ENCODE data around the gene KRT71. TPM values are rescaled to one million over a fixed set of nuclear protein-coding genes. Genes with fewer than 3 reads are reported as not detected.
A peak's percentile ranks its signal among the peaks of the same experiment; 100 is the strongest.
"Not testable (repeated sequence)": the region's sequence is repeated elsewhere in the genome, so short reads cannot be mapped to it uniquely, and the experiment has no call there.

The KRT71 gene
- not detected for polyA plus RNA-seq (ENCODE audit: insufficient read length)
- long read RNA-seq, donor 1 = 0 reads
- long read RNA-seq, donor 2 = 0 reads
- long read RNA-seq, donor 3 = 0 reads
- long read RNA-seq, donor 4 = 0 reads
- long read RNA-seq, donor 5 = 0 reads
- long read RNA-seq, donor 6 = 0 reads
- long read RNA-seq, donor 7 = 0 reads
- long read RNA-seq, donor 8 = 0 reads

- DNase-seq = no peak
These were observed at the start of gene KRT71 for GRCh38 chr12:52552681-52553195. Gene KRT71 (minus strand): TSS chr12:52553145. CDS start chr12:52553077, 68 bp downstream.

GRCh38 chr12:52602552-52602951 lies 49.6 kb upstream of the KRT71 start:
- DNase-seq = no peak

- DNase-seq = no peak
These were observed 48.7 kb upstream of the KRT71 start for GRCh38 chr12:52601671-52602070.

- no peak for DNase-seq
These were observed 48.1 kb upstream of the KRT71 start, which contains the start of gene KRT72 for GRCh38 chr12:52600941-52601481. Gene KRT72 (minus strand): TSS chr12:52601463. CDS start chr12:52601452, 11 bp downstream.

GRCh38 chr12:52600475-52600874 lies 47.5 kb upstream of the KRT71 start:
- no peak for DNase-seq

GRCh38 chr12:52600071-52600470 lies 47.1 kb upstream of the KRT71 start:
- DNase-seq = no peak

GRCh38 chr12:52598966-52599365 lies 46.0 kb upstream of the KRT71 start:
- DNase-seq = no peak

GRCh38 chr12:52594237-52594636 lies 41.3 kb upstream of the KRT71 start:
- not testable (repeated sequence) for DNase-seq

GRCh38 chr12:52591521-52591920 lies 38.6 kb upstream of the KRT71 start:
- DNase-seq = no peak

GRCh38 chr12:52590021-52590420 lies 37.1 kb upstream of the KRT71 start:
- DNase-seq = no peak

GRCh38 chr12:52587563-52587962 lies 34.6 kb upstream of the KRT71 start:
- no peak for DNase-seq

- no peak for DNase-seq
These were observed 33.0 kb upstream of the KRT71 start for GRCh38 chr12:52585946-52586345.

GRCh38 chr12:52585066-52585465 lies 32.1 kb upstream of the KRT71 start:
- DNase-seq = no peak

GRCh38 chr12:52584156-52584682 lies 31.3 kb upstream of the KRT71 start:
- no peak for DNase-seq

GRCh38 chr12:52582971-52583456 lies 30.1 kb upstream of the KRT71 start:
- DNase-seq = peak; percentile 53

- no peak for DNase-seq
These were observed 29.5 kb upstream of the KRT71 start for GRCh38 chr12:52582486-52582885.

- DNase-seq = no peak
These were observed 28.5 kb upstream of the KRT71 start for GRCh38 chr12:52581481-52581880.

GRCh38 chr12:52581066-52581465 lies 28.1 kb upstream of the KRT71 start:
- DNase-seq = no peak

GRCh38 chr12:52580496-52580895 lies 27.6 kb upstream of the KRT71 start:
- no peak for DNase-seq

GRCh38 chr12:52579468-52580465 lies 26.8 kb upstream of the KRT71 start:
- DNase-seq = no peak

GRCh38 chr12:52578469-52578868 lies 25.5 kb upstream of the KRT71 start:
- DNase-seq = no peak

- DNase-seq = no peak
These were observed 24.4 kb upstream of the KRT71 start for GRCh38 chr12:52577316-52577715.

Data from left kidney (tissue), 8 donors.